ENCODE measurements around the gene CARD8.

Gene CARD8

DNA sequence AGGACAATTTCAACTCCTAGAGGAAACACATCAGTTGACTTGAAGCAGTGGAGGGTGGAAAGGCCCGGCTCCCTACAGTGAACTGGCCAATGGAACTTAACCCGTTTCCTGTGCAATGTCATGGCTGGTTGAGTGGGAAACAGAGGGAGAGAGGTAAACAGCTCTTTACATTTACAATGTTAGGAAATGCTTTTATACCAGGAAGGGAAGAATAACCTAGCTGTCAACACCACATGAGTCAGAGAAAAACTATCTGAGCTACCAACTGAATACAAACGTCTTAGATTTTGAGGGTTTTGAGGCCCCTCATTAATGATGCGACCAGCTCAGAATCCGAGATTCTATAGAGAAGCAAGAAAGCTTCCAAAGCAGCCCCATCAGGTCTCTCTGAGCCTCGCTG lies 36.7 kb downstream of the CARD8 start:
- no peak overlapping the region for H3K4me3 ChIP-seq (ENCODE audit: low read depth in 1 of 2, low read length in 2 of 2)
- no peaks in the 10 kb centered on the region for H3K27me3 ChIP-seq (ENCODE audit: insufficient read depth, low read length, poor library complexity)
- peaks cover 27% of the 10 kb centered on the region for H3K36me3 ChIP-seq (ENCODE audit: insufficient read depth, low read length)
- no peak overlapping the region for H3K9ac ChIP-seq (ENCODE audit: low read depth, low read length)
- no peak for DNase-seq
- no peaks in the 10 kb centered on the region for H3K4me1 ChIP-seq (ENCODE audit: insufficient read depth, low read length)
- TF ChIP-seq EZH2 (IDR thresholded peaks at IDR 0.05; ENCODE audit: borderline replicate concordance, low read depth, low read length, severe bottlenecking) = no peak
- TF ChIP-seq, protein P1, sequence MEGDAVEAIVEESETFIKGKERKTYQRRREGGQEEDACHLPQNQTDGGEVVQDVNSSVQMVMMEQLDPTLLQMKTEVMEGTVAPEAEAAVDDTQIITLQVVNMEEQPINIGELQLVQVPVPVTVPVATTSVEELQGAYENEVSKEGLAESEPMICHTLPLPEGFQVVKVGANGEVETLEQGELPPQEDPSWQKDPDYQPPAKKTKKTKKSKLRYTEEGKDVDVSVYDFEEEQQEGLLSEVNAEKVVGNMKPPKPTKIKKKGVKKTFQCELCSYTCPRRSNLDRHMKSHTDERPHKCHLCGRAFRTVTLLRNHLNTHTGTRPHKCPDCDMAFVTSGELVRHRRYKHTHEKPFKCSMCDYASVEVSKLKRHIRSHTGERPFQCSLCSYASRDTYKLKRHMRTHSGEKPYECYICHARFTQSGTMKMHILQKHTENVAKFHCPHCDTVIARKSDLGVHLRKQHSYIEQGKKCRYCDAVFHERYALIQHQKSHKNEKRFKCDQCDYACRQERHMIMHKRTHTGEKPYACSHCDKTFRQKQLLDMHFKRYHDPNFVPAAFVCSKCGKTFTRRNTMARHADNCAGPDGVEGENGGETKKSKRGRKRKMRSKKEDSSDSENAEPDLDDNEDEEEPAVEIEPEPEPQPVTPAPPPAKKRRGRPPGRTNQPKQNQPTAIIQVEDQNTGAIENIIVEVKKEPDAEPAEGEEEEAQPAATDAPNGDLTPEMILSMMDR (IDR thresholded peaks at IDR 0.05; ENCODE audit: borderline replicate concordance, extremely low read depth, low read length, poor library complexity, severe bottlenecking) = no peak
- no peak overlapping the region for H3K4me2 ChIP-seq (ENCODE audit: insufficient read depth, low read length)
- no peaks in the 10 kb centered on the region for H3K9me3 ChIP-seq (ENCODE audit: insufficient read depth, low read length, severe bottlenecking)
- no peak for ATAC-seq (ENCODE audit: insufficient read depth, low read depth)
- H3K79me2 ChIP-seq (ENCODE audit: insufficient read depth, low read length) = no peaks in the 10 kb centered on the region
- H3K27ac ChIP-seq (ENCODE audit: low read length) = no peak overlapping the region
- H2AFZ ChIP-seq (ENCODE audit: low read depth, low read length) = no peak overlapping the region
- no peaks in the 10 kb centered on the region for H4K20me1 ChIP-seq (ENCODE audit: insufficient read depth, low read length)

DNA sequence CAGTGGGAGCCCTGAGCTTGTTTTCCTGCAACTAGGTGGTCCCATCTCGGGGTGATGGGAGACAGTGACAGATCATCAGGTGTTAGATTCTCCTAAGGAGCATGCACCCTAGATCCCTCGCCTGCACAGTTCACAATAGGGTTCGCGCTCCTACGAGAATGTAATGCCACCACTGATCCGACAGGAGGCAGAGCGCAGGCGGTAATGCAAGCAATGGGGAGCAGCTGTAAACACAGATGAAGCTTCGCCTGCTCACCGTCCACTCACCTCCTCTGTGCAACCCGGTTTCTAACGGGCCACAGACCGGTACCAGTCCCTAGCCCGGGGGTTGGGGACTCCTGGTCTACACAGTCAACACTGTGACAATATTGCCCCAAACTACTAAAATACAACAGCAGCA lies 38.8 kb downstream of the CARD8 start:
- Histone ChIP-seq H4K20me1 (ENCODE audit: insufficient read depth, low read length) (no peaks in the 10 kb centered on the region), H3K27ac (ENCODE audit: low read length) (no peak overlapping the region), H3K4me2 (ENCODE audit: insufficient read depth, low read length) (no peak overlapping the region), H3K79me2 (ENCODE audit: insufficient read depth, low read length) (no peaks in the 10 kb centered on the region), H3K4me1 (ENCODE audit: insufficient read depth, low read length) (no peaks in the 10 kb centered on the region), H3K4me3 (ENCODE audit: low read depth in 1 of 2, low read length in 2 of 2) (no peak overlapping the region), H3K36me3 (ENCODE audit: insufficient read depth, low read length) (peaks cover 33% of the 10 kb centered on the region), H3K9me3 (ENCODE audit: insufficient read depth, low read length, severe bottlenecking) (no peaks in the 10 kb centered on the region), H2AFZ (ENCODE audit: low read depth, low read length) (no peak overlapping the region), H3K27me3 (ENCODE audit: insufficient read depth, low read length, poor library complexity) (no peaks in the 10 kb centered on the region), H3K9ac (ENCODE audit: low read depth, low read length) (no peak overlapping the region)
- no peak for TF ChIP-seq EZH2 (IDR thresholded peaks at IDR 0.05; ENCODE audit: borderline replicate concordance, low read depth, low read length, severe bottlenecking)
- TF ChIP-seq, protein P1 (IDR thresholded peaks at IDR 0.05; ENCODE audit: borderline replicate concordance, extremely low read depth, low read length, poor library complexity, severe bottlenecking) = no peak
- DNase-seq (no peak), ATAC-seq (ENCODE audit: insufficient read depth, low read depth) (no peak)

DNA sequence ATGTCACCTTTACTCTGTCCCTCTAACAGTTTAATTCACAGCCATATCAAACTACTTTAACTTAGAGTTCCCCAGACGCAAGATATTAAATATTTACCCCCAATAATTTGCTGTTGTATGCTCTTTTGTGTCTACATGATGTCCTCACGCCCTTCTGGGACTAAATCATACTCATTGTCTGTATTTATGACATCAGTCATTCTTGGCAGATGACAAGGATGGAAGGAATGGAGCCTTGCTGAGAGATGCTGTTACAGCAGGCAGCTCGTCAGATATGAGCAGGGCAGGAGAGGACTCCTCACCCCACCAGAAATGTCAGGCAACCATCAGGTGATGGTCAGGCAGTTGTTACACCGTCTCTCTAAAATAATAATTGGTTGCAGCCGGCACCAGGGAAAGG lies 41.8 kb downstream of the CARD8 start:
- Histone ChIP-seq H3K27ac (ENCODE audit: low read length) (no peak overlapping the region), H4K20me1 (ENCODE audit: insufficient read depth, low read length) (no peaks in the 10 kb centered on the region), H3K4me1 (ENCODE audit: insufficient read depth, low read length) (no peaks in the 10 kb centered on the region), H3K79me2 (ENCODE audit: insufficient read depth, low read length) (no peaks in the 10 kb centered on the region), H2AFZ (ENCODE audit: low read depth, low read length) (no peak overlapping the region), H3K27me3 (ENCODE audit: insufficient read depth, low read length, poor library complexity) (no peaks in the 10 kb centered on the region), H3K9ac (ENCODE audit: low read depth, low read length) (no peak overlapping the region), H3K9me3 (ENCODE audit: insufficient read depth, low read length, severe bottlenecking) (no peaks in the 10 kb centered on the region), H3K36me3 (ENCODE audit: insufficient read depth, low read length) (peaks cover 33% of the 10 kb centered on the region), H3K4me2 (ENCODE audit: insufficient read depth, low read length) (no peak overlapping the region), H3K4me3 (ENCODE audit: low read depth in 1 of 2, low read length in 2 of 2) (no peak overlapping the region)
- no peak for DNase-seq
- TF ChIP-seq EZH2 (IDR thresholded peaks at IDR 0.05; ENCODE audit: borderline replicate concordance, low read depth, low read length, severe bottlenecking) = no peak
- TF ChIP-seq, protein P1 (IDR thresholded peaks at IDR 0.05; ENCODE audit: borderline replicate concordance, extremely low read depth, low read length, poor library complexity, severe bottlenecking) = no peak
- no peak for ATAC-seq (ENCODE audit: insufficient read depth, low read depth)

DNA sequence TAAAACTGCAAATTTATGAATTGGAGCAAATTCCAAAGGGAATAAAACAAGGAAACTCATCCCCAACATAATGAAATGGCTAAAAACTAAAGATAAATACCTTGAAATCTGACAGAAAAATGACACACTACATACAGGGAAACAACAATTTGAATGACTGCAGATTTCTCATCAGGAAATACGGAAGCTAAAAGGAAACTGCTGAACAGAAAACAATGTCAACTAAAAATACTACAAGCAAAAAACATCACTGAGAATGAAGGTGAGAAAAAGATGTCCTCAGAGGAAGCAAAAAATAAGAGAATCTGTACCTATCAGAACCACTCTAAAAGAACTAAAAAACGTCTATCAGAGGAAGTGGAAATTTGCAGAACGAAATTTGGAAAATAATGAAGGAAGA lies 45.7 kb downstream of the CARD8 start:
- Histone ChIP-seq H3K79me2 (ENCODE audit: insufficient read depth, low read length) (peaks cover 12% of the 10 kb centered on the region), H4K20me1 (ENCODE audit: insufficient read depth, low read length) (no peaks in the 10 kb centered on the region), H3K4me1 (ENCODE audit: insufficient read depth, low read length) (peaks cover 7% of the 10 kb centered on the region), H2AFZ (ENCODE audit: low read depth, low read length) (no peak overlapping the region), H3K9ac (ENCODE audit: low read depth, low read length) (no peak overlapping the region), H3K27ac (ENCODE audit: low read length) (no peak overlapping the region), H3K4me3 (ENCODE audit: low read depth in 1 of 2, low read length in 2 of 2) (no peak overlapping the region), H3K4me2 (ENCODE audit: insufficient read depth, low read length) (no peak overlapping the region), H3K27me3 (ENCODE audit: insufficient read depth, low read length, poor library complexity) (no peaks in the 10 kb centered on the region), H3K9me3 (ENCODE audit: insufficient read depth, low read length, severe bottlenecking) (no peaks in the 10 kb centered on the region), H3K36me3 (ENCODE audit: insufficient read depth, low read length) (peaks cover 37% of the 10 kb centered on the region)
- ATAC-seq (ENCODE audit: insufficient read depth, low read depth) (no peak), DNase-seq (no peak)
- TF ChIP-seq, protein P1 (IDR thresholded peaks at IDR 0.05; ENCODE audit: borderline replicate concordance, extremely low read depth, low read length, poor library complexity, severe bottlenecking) = no peak
- TF ChIP-seq EZH2 (IDR thresholded peaks at IDR 0.05; ENCODE audit: borderline replicate concordance, low read depth, low read length, severe bottlenecking) = no peak

All from DND-41 (cell line).